Lower lobe of right lung (tissue), 2 donors: ENCODE data around the gene DMD. TPM values are rescaled to one million over a fixed set of nuclear protein-coding genes. Genes with fewer than 3 reads are reported as not detected.

Experiments used
- ATAC-seq, 2 donors: fragments of 200-7000 bp; cut with Tn5 transposase; one replicate each; pipeline ENCODE4 v1.9.1; 2020 to 2022; ENCODE audit warnings: mild to moderate bottlenecking in 2 of 2, moderate library complexity in 2 of 2
- DNase-seq: peaks from one replicate; pipeline ENCODE4 v3.0.0-alpha.2; 2020
- H3K27ac ChIP-seq: fragments of 200-600 bp; one replicate; pipeline ENCODE4 v1.8.0; 2022
- H3K27me3 ChIP-seq: fragments of 200-600 bp; one replicate; pipeline ENCODE4 v1.8.0; 2022; ENCODE audit warnings: low read depth
- H3K36me3 ChIP-seq: fragments of 200-600 bp; one replicate; pipeline ENCODE4 v1.8.0; 2022; ENCODE audit warnings: mild to moderate bottlenecking
- H3K4me1 ChIP-seq: fragments of 200-600 bp; one replicate; pipeline ENCODE4 v1.8.0; 2022
- H3K4me3 ChIP-seq: fragments of 200-600 bp; one replicate; pipeline ENCODE4 v1.8.0; 2022; ENCODE audit warnings: mild to moderate bottlenecking
- H3K9me3 ChIP-seq: fragments of 200-600 bp; one replicate; pipeline ENCODE4 v1.8.0; 2022
- intact Hi-C: fragments of 100-400 bp; cut with DNase I; formaldehyde crosslinking; loops from one replicate; pipeline ENCODE4 v1.11.0; 2022
- total RNA-seq: library from RNA; stranded (reverse); fragmentation: NEBNext Ultra II Directional; extraction: Animal tissue kit (Norgen Biotek cat#: 25700); gene quantifications from one replicate; pipeline ENCODE4 v1.2.1, GENCODE V29; 2021
- TF ChIP-seq, protein P1 (sequence below): fragments of 200-600 bp; IDR thresholded peaks from one replicate; pipeline ENCODE4 v1.8.0; 2022; ENCODE audit warnings: antibody characterized with exemption, mild to moderate bottlenecking
- donor health status: DM: no; HTN: yes; CAD: no; lungs with severe emphysema.

The DMD gene
- total RNA-seq, 1 donor from 2014 or later, result 29.4 TPM

DNA sequence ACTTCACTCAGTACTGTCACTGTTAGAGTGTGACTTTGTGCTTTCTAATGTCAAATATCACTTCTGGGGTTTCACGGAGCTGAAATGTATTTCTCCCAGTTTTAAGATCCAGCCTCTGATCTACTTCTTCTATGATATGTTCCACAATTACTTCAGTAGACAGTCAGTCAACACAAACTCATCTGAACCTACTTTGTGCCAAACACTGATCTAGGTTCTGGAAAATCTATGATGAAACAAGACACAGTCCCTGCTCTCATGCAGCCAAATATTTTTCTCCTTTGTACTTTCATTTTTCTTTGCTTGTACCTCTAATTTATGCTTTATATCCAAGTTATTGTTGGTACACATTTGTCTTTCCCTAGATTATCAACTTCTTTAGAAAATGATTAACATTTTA, 1498.2 kb downstream of the DMD start:
- Histone ChIP-seq H3K27me3 (no peaks in the 10 kb centered on the region), H3K27ac (no peak overlapping the region), H3K36me3 (no peaks in the 10 kb centered on the region), H3K9me3 (no peaks in the 10 kb centered on the region), H3K4me3 (no peak overlapping the region), H3K4me1 (no peaks in the 10 kb centered on the region)
- DNase-seq, result no peak
- TF ChIP-seq, protein P1, sequence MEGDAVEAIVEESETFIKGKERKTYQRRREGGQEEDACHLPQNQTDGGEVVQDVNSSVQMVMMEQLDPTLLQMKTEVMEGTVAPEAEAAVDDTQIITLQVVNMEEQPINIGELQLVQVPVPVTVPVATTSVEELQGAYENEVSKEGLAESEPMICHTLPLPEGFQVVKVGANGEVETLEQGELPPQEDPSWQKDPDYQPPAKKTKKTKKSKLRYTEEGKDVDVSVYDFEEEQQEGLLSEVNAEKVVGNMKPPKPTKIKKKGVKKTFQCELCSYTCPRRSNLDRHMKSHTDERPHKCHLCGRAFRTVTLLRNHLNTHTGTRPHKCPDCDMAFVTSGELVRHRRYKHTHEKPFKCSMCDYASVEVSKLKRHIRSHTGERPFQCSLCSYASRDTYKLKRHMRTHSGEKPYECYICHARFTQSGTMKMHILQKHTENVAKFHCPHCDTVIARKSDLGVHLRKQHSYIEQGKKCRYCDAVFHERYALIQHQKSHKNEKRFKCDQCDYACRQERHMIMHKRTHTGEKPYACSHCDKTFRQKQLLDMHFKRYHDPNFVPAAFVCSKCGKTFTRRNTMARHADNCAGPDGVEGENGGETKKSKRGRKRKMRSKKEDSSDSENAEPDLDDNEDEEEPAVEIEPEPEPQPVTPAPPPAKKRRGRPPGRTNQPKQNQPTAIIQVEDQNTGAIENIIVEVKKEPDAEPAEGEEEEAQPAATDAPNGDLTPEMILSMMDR, result no peak
- no peak for ATAC-seq
- intact Hi-C loops, result no loop called here

DNA sequence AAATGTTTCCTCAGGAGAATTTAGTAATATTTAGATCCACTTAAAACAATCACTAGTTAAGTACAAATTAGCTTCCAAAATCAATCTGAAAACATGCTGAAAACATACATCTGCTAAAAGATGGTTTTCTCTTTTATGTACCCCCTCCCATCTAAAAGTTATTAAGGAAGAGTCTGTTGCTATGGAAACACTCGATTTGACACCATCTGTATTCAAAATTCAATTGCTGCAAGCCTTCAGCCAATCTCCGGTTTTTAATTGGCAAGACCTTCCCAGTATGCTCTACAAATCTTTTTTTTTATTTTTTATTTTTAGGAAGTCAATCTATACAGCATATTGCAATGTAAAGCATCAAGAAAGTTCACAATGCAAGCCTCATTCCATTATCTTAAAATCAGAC, 1500.2 kb downstream of the DMD start:
- Histone ChIP-seq H3K4me3 (no peak overlapping the region), H3K4me1 (no peaks in the 10 kb centered on the region), H3K27ac (no peak overlapping the region), H3K27me3 (no peaks in the 10 kb centered on the region), H3K36me3 (no peaks in the 10 kb centered on the region), H3K9me3 (no peaks in the 10 kb centered on the region)
- DNase-seq, result no peak
- ATAC-seq, result no peak
- intact Hi-C loops, result no loop called here
- TF ChIP-seq, protein P1, result no peak

DNA sequence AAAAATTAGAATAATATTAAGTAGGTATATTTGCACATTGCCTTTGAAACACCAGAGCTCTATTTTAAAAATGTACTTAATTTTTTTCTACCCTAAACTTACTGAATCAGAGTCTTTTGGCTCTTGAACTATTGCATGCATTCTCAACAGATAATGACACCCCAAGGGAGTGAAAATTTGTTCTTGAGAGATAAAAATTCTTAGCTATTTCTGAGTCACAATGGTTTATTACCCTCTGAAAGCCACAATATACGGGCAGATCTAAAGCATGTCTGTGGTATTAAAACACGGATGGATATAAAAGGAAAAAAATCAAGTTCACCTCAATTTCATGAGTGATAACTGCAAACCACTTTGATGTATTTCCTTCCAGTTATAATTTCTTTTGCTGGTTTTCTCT, 1503.2 kb downstream of the DMD start:
- Histone ChIP-seq H3K4me3 (no peak overlapping the region), H3K36me3 (no peaks in the 10 kb centered on the region), H3K27ac (no peak overlapping the region), H3K9me3 (no peaks in the 10 kb centered on the region), H3K4me1 (no peaks in the 10 kb centered on the region), H3K27me3 (no peaks in the 10 kb centered on the region)
- DNase-seq, result no peak
- ATAC-seq, result no peak
- TF ChIP-seq, protein P1, result no peak
- intact Hi-C loops, result no loop called here

DNA sequence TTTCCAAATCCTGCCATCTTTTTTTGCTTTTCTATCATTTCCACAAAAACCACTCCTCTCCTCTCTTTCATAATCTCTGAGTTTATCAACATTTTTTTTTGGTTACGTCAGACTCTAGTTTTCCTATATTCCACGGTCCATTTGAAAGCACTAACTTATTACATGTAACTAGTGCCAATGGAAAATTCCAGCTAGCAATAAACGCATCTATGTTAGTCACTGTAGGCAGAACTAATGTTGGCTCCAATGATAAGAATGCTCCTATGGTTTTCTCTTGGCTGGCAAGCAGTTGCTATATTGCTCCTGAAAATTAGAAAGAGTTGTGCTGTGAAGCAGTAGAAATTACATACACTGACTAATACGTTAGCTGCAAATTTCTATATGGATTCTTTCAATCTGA, 1504.9 kb downstream of the DMD start:
- Histone ChIP-seq H3K9me3 (no peaks in the 10 kb centered on the region), H3K36me3 (no peaks in the 10 kb centered on the region), H3K27me3 (no peaks in the 10 kb centered on the region), H3K4me1 (no peaks in the 10 kb centered on the region), H3K27ac (no peak overlapping the region), H3K4me3 (no peak overlapping the region)
- DNase-seq, result no peak
- ATAC-seq, result no peak
- intact Hi-C loops, result no loop called here
- TF ChIP-seq, protein P1, result no peak

DNA sequence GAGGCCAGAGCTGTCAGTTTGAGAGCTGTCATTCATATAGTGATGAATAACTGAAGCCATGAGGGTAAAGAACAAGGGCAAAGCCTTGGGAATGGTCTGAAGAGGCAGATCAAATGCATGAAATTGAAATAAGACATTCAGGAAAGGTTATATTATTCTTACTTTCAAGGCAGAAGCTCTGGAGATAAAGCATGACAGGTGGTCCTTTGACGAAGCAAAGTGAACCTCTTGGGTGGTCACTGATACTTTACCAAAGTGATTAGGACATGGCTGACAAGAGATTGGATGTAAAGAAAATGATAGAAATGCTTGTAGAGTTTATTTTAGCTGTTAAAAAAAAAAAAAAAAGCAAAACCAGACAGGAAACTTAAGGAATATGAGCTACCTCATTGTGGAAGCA, 1505.5 kb downstream of the DMD start:
- ATAC-seq, result no peak
- no peak for DNase-seq
- Histone ChIP-seq H3K9me3 (no peaks in the 10 kb centered on the region), H3K4me1 (no peaks in the 10 kb centered on the region), H3K36me3 (no peaks in the 10 kb centered on the region), H3K4me3 (no peak overlapping the region), H3K27ac (no peak overlapping the region), H3K27me3 (no peaks in the 10 kb centered on the region)
- intact Hi-C loops, result no loop called here
- TF ChIP-seq, protein P1, result no peak

DNA sequence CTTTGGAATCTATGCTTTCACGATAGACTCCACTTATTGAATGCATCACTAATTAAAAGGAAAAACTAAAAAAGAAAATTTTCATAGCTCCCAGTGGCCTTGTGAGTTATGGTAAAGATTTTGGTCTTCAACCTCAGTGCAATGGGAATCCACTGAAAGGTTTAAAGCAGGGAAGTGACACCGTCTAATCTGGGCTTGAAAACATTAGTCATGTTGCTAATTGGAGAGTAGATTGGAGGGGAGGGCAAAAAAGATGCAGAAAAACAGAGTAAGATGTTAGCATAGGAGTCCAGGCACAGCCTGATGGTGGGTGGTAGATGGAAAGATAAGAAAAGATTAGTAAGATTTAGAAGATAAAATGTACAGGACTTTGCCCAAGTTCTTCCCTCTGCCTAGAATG, 1506.4 kb downstream of the DMD start:
- H3K27ac ChIP-seq, result no peak overlapping the region
- TF ChIP-seq, protein P1, result no peak
- H3K27me3 ChIP-seq, result no peaks in the 10 kb centered on the region
- no peak for DNase-seq
- no peaks in the 10 kb centered on the region for H3K36me3 ChIP-seq
- H3K4me3 ChIP-seq, result no peak overlapping the region
- intact Hi-C loops, result no loop called here
- no peak for ATAC-seq
- no peaks in the 10 kb centered on the region for H3K9me3 ChIP-seq
- H3K4me1 ChIP-seq, result no peaks in the 10 kb centered on the region
